GM18498 (cell line): Measurements from ENCODE around the gene CECR2.

ENCODE experiments used
- ATAC-seq: cut with Tn5 transposase; IDR thresholded peaks from one replicate; pipeline ENCODE4 v1.9.1; 2021; ENCODE audit warnings: mild to moderate bottlenecking, moderate library complexity; ENCODE audit not compliant: unreplicated experiment

Gene CECR2

DNA sequence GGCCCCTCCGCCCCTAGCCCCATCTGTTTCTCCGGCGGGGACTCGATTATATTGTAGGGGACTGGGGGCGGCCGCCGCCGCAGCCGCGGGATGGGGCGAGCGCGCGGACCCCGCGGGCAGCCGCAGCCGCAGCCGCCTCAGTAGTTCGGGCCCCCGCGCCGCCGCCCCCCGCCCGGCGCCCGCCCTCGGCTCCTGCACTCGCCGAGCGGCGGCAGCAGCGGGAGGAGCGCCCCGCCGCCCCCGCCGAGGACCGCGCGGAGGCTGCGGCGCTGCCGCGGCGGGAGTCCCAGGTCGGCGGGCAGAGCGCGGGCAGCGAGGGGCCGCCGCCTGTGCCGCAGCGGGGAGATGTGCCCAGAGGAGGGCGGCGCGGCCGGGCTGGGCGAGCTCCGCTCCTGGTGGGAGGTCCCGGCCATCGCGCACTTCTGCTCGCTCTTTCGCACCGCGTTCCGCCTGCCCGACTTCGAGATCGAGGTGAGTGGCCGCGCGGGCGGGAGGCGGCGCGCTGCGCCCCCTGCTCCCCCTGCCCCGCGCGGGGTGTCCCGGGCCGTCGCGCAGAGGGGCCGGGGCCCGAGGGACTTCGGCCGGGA is at the start of gene CECR2:
Gene CECR2 (plus strand): TSS at position 22 of the 587 bp plus-strand sequence. CDS start 324 bp downstream, at position 346.
- ATAC-seq, result no peak

DNA sequence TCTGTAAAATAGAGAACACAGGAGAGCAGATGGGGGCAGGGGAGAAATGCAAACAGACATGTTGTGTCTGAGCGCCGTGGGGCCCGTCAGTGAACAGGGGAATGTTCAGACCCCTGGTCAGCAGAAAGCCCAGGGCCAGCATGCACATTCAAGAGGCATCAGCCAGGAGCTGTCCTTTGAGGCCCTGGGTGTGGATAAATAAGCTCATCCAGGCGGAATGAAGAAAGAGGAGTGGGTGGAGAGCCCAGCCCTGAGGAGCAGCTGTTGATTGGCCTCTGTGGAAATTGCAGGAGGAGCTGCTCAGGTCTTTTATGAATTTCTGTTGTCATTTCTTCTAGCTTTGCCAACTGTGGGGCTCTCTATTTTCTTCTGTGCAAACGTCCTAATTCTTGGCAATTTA is 49.7 kb upstream of the CECR2 start:
- no peak for ATAC-seq

DNA sequence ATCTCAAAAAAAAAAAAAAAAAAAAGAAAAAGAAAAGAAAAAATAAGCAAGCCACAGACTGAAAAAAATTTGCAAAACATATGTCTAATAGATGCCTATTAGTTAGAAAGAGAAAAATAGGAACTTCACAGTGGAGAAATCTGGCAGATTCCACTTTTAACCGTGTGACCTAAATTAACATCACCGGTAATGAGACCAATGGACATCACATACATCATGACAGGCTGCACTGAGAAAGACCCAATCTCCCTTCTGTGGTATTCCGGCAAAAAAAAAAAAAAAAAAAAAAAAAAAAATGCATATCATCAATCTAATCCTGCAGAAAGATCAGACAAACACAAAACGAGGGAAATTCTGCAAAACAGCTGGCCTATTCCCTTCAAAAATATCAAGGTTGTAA is 46.7 kb upstream of the CECR2 start:
- ATAC-seq, result no peak

DNA sequence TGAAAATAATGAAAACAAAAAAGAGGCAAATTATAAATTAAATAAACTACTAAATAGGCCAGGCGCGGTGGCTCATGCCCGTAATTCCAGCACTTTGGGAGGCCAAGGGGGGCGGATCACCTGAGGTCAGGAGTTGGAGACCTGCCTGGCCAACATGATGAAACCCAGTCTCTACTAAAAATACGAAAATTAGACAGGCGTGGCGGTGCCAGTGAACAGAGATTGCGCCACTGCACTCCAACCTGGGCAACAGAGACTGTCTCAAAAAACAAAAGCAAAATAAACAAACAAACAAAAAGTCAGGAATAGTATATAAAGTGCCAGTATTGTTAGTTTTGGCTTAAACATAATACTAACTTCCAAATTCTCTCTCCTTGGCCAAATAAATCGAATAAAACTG is 37.6 kb upstream of the CECR2 start:
- no peak for ATAC-seq

DNA sequence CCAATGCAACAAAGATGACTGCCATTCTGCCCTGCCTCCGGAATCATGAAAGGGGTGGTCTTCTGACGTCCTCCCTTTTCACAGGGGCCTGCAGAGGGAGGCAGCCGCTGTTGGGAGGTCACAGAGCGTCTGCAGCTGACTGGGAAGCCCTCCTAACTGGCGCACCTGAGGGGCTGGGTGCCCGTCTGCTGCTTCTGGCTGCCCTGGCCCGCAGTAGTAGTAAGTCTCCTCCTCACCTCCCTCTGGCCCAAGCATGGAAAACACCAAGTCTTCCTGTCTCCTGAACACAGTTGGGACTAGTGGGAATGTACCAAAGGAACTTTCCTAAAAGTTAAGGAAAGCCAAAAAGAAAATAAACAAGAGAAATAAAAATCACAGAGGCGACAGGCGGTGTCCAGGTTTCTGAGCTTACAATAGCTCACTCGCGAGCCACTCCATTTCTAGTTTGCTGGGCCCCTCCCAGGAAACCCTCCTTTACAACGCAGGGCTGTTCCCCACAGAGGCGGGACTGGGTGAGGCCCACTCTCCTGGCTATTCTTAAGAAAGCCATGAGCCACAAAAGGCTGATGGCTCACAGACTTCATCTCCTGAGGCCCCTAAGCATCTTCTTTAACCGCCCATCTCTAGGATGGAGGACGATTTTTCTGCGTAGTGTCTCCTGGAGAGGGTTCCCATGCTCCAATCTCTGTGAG is 37.0 kb upstream of the CECR2 start:
- ATAC-seq, result no peak

DNA sequence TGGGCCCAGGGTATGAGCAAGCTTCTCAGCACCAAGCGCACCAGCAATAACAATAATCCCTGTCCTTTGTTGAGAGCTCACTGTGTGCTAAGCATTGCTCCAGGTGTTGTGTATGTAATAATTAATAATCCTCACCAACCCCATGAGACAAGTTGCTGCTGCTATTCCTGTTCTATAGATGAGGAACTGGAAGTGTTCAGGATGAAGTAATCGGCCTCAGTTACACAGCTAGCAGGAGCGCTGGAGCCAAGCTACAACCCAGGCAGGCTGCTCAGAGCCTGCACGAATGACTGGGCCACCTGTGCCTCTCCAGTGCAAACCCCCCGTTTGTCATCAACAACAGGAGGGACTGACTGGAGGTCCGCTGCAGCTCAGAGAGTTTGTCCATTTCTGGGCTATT is 35.2 kb upstream of the CECR2 start:
- ATAC-seq, result no peak

DNA sequence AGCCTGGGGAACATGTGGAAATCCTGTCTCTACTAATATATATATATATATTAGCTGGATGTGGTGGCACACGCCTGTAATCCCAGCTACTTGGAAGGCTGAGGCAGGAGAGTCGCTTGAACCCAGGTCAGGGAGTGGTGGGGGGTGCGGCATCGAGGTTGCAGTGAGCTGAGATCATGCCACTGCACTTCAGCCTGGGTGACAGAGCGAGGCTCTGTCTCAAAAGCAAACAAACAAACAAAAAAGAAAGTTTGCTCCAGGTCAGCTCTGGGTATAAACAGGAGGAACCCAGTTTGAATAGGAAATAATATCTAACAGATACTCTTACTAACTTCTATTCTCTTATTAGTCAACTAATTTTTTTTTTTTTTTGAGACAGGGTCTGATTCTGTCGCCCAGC is 34.3 kb upstream of the CECR2 start:
- ATAC-seq, result no peak

DNA sequence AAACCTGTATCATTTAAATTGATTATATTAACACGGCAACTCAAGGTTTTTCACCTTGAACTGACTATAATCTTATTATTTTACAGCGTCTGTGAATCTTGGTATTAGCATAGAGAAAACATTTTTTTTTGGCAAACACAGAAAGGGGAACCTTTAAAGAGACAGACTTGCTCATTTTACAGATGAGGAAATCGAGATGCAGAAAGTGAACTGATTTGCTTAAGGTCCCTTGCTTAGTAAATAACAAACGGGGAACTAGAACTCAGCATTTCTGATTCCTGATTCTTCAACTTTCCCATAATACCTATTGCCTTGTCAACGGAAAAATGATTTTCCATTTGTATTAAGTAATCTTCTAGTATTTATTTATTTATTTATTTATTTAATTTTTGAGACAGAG is 33.2 kb upstream of the CECR2 start:
- no peak for ATAC-seq

DNA sequence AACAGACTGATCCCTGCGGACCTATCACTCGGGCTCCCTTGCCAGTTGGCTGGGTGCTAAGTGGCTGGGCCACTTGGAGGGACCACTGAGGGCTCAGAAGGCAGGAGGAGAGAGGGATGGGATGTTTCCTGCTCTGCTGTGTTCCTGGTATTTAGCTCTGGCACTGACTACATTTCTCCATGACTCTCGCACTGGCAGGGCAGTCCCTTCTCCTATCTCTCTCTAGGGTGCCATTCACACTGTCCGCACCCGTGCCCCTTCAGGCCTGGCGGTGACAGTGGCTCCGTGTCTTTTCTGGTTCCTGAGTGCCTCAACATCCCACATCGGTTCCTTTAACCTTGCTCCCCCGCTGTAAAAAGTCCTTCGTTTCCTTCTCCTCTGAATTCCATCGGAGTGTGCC is 31.6 kb upstream of the CECR2 start:
- ATAC-seq, result no peak

DNA sequence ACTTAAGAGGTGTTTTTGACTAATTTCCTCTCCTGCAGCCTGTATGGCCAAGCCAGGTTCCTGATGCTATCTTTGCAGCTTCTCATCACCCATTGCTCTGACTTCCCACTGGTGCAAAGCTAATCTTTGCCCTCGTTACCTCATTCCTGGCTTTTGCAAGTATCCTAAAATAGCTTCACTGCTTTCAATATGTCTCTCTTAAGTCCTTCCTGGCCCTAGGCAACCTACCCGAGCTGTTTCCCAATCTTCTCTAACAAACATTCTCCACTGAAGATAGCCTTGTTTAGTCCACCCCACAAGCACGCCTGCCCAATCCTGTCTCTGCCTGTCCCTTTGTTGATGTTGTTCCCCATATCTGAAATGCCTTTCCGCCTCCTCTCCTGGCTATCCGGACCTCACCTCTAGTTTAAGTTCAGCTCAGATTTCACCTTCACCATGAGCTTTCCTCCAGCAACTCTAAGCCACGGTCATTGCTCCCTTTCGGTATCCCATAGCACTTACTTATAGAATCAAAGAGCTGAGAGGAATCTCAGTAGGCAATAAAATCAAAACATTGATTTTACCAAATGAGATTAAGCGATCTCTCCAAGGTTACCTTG is 30.1 kb upstream of the CECR2 start:
- no peak for ATAC-seq

DNA sequence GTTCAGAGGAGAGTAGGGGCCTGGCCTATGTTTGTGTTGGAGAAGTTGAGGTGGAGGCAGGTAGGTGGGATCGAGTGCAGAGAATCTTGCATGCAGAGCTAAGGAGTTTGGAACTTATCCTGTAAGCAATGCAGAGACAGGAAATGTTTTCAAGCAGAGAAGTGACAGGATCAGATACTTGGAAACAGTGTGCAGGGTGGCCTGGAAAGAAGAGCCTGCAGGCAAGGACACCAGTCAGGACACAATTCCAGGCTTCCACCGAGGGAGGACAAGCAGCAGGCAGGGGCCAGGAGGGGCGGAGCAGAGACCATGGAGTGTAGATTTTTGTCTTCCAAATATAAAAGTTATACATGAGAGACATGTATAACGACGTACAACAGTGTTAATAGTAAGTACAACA is 26.9 kb upstream of the CECR2 start:
- ATAC-seq, result no peak

DNA sequence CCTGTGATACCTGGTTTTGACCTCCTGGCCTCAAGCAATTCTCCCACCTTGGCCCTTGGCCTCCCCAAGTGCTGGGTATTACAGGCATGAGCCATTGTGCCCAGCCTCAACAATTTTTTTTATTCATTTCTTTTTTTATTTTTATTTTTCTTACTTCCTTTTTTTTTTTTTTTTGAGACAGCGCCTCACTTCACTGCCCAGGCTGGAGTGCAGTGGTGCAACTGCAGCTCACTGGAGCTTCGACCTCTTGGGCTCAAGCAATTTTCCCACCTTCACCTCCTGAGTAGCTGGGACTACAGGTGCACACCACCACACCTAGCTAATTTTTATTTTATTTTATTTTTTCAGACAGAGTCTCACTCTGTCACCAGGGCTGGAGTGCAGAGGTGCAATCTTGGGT is 25.5 kb upstream of the CECR2 start:
- ATAC-seq, result no peak

DNA sequence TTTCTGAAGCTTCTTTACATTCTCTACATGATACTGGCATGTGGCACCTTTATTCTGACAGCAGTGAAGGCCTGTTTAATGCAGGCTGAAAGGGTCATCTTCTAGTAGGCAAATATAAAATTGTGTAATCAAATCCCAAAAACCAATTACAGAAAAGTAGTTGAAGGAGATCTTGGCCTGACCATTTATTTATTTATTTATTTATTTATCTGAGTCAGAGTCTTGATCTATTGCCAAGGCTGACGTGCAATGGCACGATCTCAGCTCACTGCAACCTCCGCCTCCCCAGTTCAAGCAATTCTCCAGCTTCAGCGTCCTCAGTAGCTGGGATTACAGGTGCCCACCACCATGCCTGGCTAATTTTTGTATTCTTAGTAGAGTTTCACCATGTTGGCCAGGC is 22.7 kb upstream of the CECR2 start:
- no peak for ATAC-seq

DNA sequence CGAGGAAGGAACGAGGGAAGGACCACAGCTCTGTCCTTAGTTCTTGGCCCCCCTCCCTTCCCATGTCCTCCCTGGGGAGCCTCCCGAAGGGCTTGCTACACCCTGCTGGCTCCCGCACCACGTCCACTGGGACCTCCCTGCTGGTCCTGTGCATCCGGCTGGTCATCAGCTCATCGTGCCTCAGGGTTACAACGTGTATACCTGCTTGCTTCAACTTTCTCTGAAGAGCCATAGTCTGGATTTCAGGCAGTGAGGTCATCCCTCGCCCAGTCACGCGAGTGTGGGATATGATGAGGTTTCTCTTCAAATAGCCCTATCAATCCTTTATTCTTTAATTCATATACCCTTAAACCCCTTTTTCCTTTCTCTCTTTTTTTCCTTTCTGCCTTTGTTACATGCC is 21.5 kb upstream of the CECR2 start:
- no peak for ATAC-seq

DNA sequence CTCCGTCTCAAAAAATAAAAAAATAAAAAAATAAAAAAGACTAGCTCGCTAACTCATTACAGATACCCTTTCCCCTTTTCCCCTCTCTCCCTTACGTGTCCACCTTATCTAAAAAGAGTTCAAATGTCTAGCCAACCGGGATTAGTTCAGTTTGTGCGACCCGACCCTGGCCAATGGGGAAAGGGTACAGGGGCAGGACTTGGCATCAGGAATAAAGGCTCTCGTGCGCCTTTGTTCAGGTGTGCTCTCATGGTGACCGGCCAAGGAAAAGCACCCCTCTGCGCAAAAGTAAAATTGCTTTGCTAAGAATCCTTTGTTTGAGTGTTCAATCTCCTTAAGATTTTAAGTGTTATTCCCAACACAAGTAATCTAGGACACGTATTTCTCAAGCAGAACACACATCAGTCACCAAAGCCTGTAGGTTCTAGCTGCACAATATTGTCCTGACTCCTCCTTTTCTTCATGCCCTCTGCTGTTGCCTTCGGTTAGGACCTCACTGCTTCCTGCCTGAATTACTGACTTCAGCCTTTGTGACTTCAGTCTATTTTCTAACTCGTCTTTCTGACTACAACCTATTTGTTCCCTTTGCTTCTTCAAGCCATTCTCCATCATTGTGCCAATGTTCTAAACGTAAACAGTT is 20.7 kb upstream of the CECR2 start:
- no peak for ATAC-seq

DNA sequence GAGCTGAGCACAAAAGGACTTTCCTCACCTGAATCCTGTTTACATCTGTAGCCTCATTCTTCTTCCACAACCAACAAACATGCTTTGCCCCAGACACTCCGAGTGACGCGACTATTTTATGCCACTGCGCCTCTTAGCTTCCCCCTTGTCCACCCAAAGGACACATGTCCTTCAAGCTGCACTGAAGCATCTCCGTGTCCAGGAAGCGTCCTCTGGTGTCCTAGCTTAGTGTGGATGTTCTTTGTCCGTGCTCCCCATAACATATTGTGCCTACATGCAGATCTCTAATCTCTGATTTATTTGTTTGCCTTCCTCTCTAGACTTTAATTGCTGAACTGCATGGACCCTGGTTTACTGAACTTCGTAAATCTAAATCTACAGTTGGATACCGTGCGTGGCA is 20.1 kb upstream of the CECR2 start:
- no peak for ATAC-seq

DNA sequence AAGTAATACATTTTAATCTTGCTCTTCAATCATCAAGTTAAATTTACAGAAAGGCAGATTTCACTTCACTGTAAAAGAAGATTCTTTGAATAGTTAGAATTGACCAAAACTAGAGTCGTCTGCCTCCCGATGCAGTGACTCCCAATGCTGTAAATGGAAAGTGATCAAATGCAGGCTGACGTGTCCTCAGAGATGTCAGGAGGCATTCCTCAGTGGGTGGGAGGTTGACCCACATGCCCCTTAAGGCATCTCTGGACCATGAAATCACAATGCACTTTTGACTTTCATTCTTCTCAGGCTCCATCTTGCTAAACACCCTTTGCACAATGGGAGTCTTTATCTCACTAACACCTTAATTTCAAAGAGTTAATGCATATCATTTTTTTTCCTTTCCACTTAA is 19.0 kb upstream of the CECR2 start:
- no peak for ATAC-seq

DNA sequence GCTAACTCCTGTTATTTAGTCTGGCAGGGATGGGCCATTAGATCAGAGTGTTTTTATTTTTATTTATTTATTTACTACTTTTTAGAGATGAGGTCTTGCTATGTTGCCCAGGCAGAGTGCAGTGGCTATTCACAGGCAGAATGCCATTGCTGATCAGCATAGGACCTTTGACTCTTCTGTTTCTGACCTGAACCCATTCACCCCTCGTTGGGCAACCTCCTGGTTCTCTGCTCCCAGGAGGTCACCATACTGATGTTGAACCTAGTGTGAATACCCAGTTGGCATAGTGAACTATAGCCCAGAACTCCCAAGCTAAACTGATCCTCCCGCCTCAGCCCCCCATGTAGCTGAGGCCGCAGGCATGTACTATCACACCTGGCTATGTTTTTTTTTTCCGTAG is 16.5 kb upstream of the CECR2 start:
- no peak for ATAC-seq

DNA sequence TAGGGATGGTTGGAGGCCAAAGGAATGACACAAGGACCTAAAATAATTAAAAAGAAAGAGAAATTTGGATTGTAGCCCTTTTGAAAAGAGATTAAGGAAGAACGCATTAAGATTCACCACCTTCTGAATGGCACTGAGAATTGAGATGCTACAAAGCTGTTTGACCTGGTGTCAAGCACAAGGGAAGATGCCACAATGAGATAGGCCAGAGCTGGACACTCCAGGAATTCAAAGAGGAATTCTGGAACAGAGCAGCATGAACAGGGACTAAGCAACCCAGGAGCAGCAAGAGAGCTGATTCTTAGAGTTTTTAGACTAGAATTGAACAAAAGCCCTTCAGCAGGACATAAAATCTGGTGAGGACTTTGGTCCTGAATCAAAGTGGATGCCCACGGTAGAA is 11.6 kb upstream of the CECR2 start:
- ATAC-seq, result no peak

DNA sequence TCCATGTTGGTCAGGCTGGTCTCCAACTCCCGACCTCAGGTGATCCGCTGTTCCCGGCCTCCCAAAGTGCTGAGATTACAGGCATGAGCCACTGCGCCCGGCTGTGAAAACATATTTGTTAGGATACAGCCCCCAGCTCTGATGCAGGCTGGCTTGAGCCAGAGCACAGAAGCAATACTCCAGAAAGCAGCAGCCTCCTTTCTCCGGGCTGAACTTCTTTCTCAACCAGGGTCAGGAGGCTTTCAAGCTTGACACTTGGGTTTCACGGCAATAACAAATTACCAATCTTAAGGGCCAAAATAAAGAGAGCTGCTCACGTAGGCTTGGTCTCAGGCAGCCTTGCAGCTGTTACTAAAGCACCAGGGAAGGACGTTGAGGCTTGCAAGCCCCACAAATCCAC is 10.8 kb upstream of the CECR2 start:
- no peak for ATAC-seq

DNA sequence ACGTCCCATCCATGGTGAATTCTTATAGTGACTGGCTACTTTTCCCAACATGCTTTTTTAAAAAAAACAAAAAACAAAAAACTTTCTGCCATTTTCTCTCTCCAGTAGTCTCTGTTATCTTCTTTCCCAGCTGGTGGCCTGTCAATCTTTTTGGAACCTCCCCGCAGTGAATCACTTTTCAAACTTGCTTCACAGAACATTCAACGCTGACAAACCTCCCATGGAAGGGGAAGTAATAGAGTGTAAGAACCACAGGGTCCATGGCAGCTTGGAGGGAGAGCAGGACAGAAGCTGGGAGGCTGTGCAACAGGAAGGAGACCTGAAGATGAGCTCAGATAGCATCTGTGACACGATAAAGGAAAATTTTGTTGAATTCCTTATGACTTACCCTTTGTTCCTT is 9.8 kb upstream of the CECR2 start:
- ATAC-seq, result no peak

DNA sequence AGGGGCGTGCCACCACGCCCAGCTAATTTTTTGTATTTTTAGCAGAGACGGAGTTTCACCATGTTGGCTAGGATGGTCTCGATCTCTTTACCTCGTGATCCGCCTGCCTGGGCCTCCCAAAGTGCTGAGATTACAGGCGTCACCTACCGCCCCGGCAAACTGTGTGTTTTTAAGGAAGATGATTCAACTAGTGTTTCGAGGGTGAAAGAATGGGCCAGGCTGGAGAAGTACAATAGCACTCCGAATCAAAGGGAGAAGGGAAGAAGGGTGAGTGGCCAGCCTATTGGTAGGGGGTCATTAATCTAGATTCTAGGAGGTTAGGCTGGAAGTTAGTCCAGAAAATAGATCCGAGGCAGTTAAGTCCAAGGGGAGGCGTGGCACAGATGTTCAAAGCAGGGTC is 2.9 kb upstream of the CECR2 start:
- no peak for ATAC-seq
